CD4-positive, CD25-positive, alpha-beta regulatory T cell (primary cell): ENCODE results near the gene GOT1. TPM values are rescaled to one million over a fixed set of nuclear protein-coding genes. Genes with fewer than 3 reads are reported as not detected.

ENCODE experiments used
- ATAC-seq, 2 donors: fragments of 150-1000 bp; cut with Tn5 transposase; one replicate each; pipeline ENCODE4 v1.10.0; 2021; ENCODE audit warnings: low read depth in 2 of 2, moderate number of reproducible peaks in 2 of 2, moderate library complexity in 1 of 2
- DNase-seq, 3 donors: peaks; one replicate each; pipeline versions ENCODE4 v3.0.0 to v3.0.0-alpha.2; 2012 to 2022; ENCODE audit warnings: mixed read lengths in 1 of 3
- H3K27ac ChIP-seq: one replicate; pipeline ENCODE4 v1.7.0; 2013; ENCODE audit warnings: mild to moderate bottlenecking, low read length; ENCODE audit not compliant: insufficient read depth, poor library complexity, severe bottlenecking
- H3K27me3 ChIP-seq: one replicate; pipeline ENCODE4 v1.7.0; 2013; ENCODE audit warnings: low read length; ENCODE audit not compliant: control insufficient read depth, insufficient read depth
- H3K36me3 ChIP-seq: one replicate; pipeline ENCODE4 v1.7.0; 2013; ENCODE audit warnings: mild to moderate bottlenecking, low read length, moderate library complexity; ENCODE audit not compliant: control insufficient read depth, insufficient read depth
- H3K4me1 ChIP-seq: 2 replicates; pipeline ENCODE4 v1.7.0; 2013; ENCODE audit warnings: mild to moderate bottlenecking, low read length; ENCODE audit not compliant: insufficient read depth, control insufficient read depth, poor library complexity, severe bottlenecking
- H3K4me3 ChIP-seq: one replicate; pipeline ENCODE4 v1.7.0; 2013; ENCODE audit warnings: low read depth, mild to moderate bottlenecking, low read length, moderate library complexity
- H3K9me3 ChIP-seq, 2 experiments: 1 replicate in 1 of 2; 2 replicates in 1 of 2; pipeline ENCODE4 v1.7.0; 2013; ENCODE audit warnings: low read length in 2 of 2, mild to moderate bottlenecking in 1 of 2, moderate library complexity in 1 of 2; ENCODE audit not compliant: control insufficient read depth in 2 of 2
- H3K27ac Mint-ChIP-seq, 3 donors: one replicate each; pipeline ENCODE4 v1.8.0; 2020 to 2022; ENCODE audit warnings: mild to moderate bottlenecking in 3 of 3, mixed read lengths in 3 of 3, moderate library complexity in 2 of 3
- H3K27me3 Mint-ChIP-seq: one replicate; pipeline ENCODE4 v1.8.0; 2022; ENCODE audit warnings: mild to moderate bottlenecking, mixed read lengths
- H3K36me3 Mint-ChIP-seq: one replicate; pipeline ENCODE4 v1.8.0; 2020; ENCODE audit warnings: mixed read lengths
- H3K4me1 Mint-ChIP-seq, 4 donors: one replicate each; pipeline ENCODE4 v1.8.0; 2020 to 2022; ENCODE audit warnings: mixed read lengths in 4 of 4, mild to moderate bottlenecking in 1 of 4
- H3K4me3 Mint-ChIP-seq, 4 donors: one replicate each; pipeline ENCODE4 v1.8.0; 2020 to 2022; ENCODE audit warnings: mild to moderate bottlenecking in 4 of 4, mixed read lengths in 4 of 4, moderate library complexity in 3 of 4
- H3K9me3 Mint-ChIP-seq, 7 donors: one replicate each; pipeline ENCODE4 v1.8.0; 2020 to 2022; ENCODE audit warnings: mixed read lengths in 7 of 7, mild to moderate bottlenecking in 3 of 7, moderate library complexity in 2 of 7
- polyA plus RNA-seq, 4 donors: library from polyadenylated mRNA; unstranded; fragments of 300-500 nt; fragmentation: Illumina TruSeq; gene quantifications; one replicate each; pipeline ENCODE4 v1.2.3, GENCODE V29; 2021
- total RNA-seq: library from RNA; stranded (reverse); gene quantifications from one replicate; pipeline ENCODE4 v1.2.3, GENCODE V29; 2022

Gene GOT1
- total and polyA plus RNA-seq, 5 donors from 2014 or later: 8.4 to 27.5 (median 19.6) TPM

- no peaks in the 10 kb centered on the region for H3K4me1 ChIP-seq
- Mint-ChIP-seq H3K9me3 (no peaks in the 10 kb centered on the region), H3K36me3 (no peaks in the 10 kb centered on the region), H3K4me1 (no peaks in the 10 kb centered on the region), H3K27ac (no peak overlapping the region), H3K27me3 (peaks cover 13% of the 10 kb centered on the region), H3K4me3 (no peak overlapping the region)
- no peak overlapping the region for H3K27ac ChIP-seq
- DNase-seq: no peak
- no peaks in the 10 kb centered on the region for H3K36me3 ChIP-seq
- ATAC-seq: no peak
- peaks cover 25% of the 10 kb centered on the region for H3K27me3 ChIP-seq
- H3K9me3 ChIP-seq: no peaks in the 10 kb centered on the region
- H3K4me3 ChIP-seq: no peak overlapping the region
Measured at GRCh38 chr10:99457813-99458212, 27.4 kb upstream of the GOT1 start.

- no peaks in the 10 kb centered on the region for H3K9me3 ChIP-seq
- no peaks in the 10 kb centered on the region for H3K36me3 Mint-ChIP-seq
- no peak overlapping the region for H3K27ac Mint-ChIP-seq
- no peaks in the 10 kb centered on the region for H3K4me1 ChIP-seq
- ATAC-seq: no peak
- no peak overlapping the region for H3K4me3 Mint-ChIP-seq
- peaks cover 19% of the 10 kb centered on the region for H3K27me3 Mint-ChIP-seq
- no peaks in the 10 kb centered on the region for H3K4me1 Mint-ChIP-seq
- DNase-seq: no peak
- no peaks in the 10 kb centered on the region for H3K9me3 Mint-ChIP-seq
- no peak overlapping the region for H3K27ac ChIP-seq
- H3K27me3 ChIP-seq: peaks cover 27% of the 10 kb centered on the region
- no peak overlapping the region for H3K4me3 ChIP-seq
- H3K36me3 ChIP-seq: no peaks in the 10 kb centered on the region
Measured at GRCh38 chr10:99456931-99457288, 26.5 kb upstream of the GOT1 start.

GRCh38 chr10:99456207-99456930, 25.9 kb upstream of the GOT1 start:
- Histone ChIP-seq H3K27me3 (peaks cover 30% of the 10 kb centered on the region), H3K9me3 (no peaks in the 10 kb centered on the region), H3K4me3 (no peak overlapping the region), H3K4me1 (no peaks in the 10 kb centered on the region), H3K27ac (no peak overlapping the region), H3K36me3 (no peaks in the 10 kb centered on the region)
- no peaks in the 10 kb centered on the region for H3K4me1 Mint-ChIP-seq
- H3K27ac Mint-ChIP-seq: no peak overlapping the region
- H3K9me3 Mint-ChIP-seq: no peaks in the 10 kb centered on the region
- H3K4me3 Mint-ChIP-seq: no peak overlapping the region
- no peak for DNase-seq
- no peaks in the 10 kb centered on the region for H3K36me3 Mint-ChIP-seq
- ATAC-seq: no peak
- H3K27me3 Mint-ChIP-seq: peaks cover 23% of the 10 kb centered on the region

- Mint-ChIP-seq H3K9me3 (peaks cover 0 to 2% (median 0%) of the 10 kb centered on the region in 7 donors), H3K27ac (no peak overlapping the region), H3K4me3 (no peak overlapping the region), H3K4me1 (no peaks in the 10 kb centered on the region), H3K36me3 (no peaks in the 10 kb centered on the region), H3K27me3 (peaks cover 48% of the 10 kb centered on the region)
- H3K4me1 ChIP-seq: no peaks in the 10 kb centered on the region
- peaks cover 33% of the 10 kb centered on the region for H3K27me3 ChIP-seq
- DNase-seq (no peak), ATAC-seq (no peak)
- H3K27ac ChIP-seq: no peak overlapping the region
- no peaks in the 10 kb centered on the region for H3K9me3 ChIP-seq
- no peak overlapping the region for H3K4me3 ChIP-seq
- H3K36me3 ChIP-seq: no peaks in the 10 kb centered on the region
Measured at GRCh38 chr10:99451981-99452380, 21.6 kb upstream of the GOT1 start.

- Histone ChIP-seq H3K4me1 (no peaks in the 10 kb centered on the region), H3K36me3 (no peaks in the 10 kb centered on the region), H3K4me3 (no peak overlapping the region), H3K27me3 (peaks cover 34% of the 10 kb centered on the region), H3K27ac (no peak overlapping the region), H3K9me3 (no peaks in the 10 kb centered on the region)
- Mint-ChIP-seq H3K9me3 (peaks cover 0 to 2% (median 0%) of the 10 kb centered on the region in 7 donors), H3K4me3 (no peak overlapping the region), H3K36me3 (no peaks in the 10 kb centered on the region), H3K27ac (no peak overlapping the region), H3K4me1 (no peaks in the 10 kb centered on the region), H3K27me3 (peaks cover 52% of the 10 kb centered on the region)
- ATAC-seq: no peak
- no peak for DNase-seq
Measured at GRCh38 chr10:99451499-99451788, 21.0 kb upstream of the GOT1 start.

- no peak overlapping the region for H3K4me3 ChIP-seq
- Mint-ChIP-seq H3K9me3 (peaks cover 0 to 2% (median 0%) of the 10 kb centered on the region in 7 donors), H3K4me3 (no peak overlapping the region), H3K27me3 (peaks cover 48% of the 10 kb centered on the region), H3K36me3 (no peaks in the 10 kb centered on the region), H3K27ac (no peak overlapping the region), H3K4me1 (no peaks in the 10 kb centered on the region)
- H3K27ac ChIP-seq: no peak overlapping the region
- no peak for DNase-seq
- no peaks in the 10 kb centered on the region for H3K9me3 ChIP-seq
- H3K4me1 ChIP-seq: no peaks in the 10 kb centered on the region
- H3K27me3 ChIP-seq: peaks cover 33% of the 10 kb centered on the region
- H3K36me3 ChIP-seq: no peaks in the 10 kb centered on the region
- no peak for ATAC-seq
Measured at GRCh38 chr10:99450624-99451498, 20.4 kb upstream of the GOT1 start.

- ATAC-seq: no peak
- Histone ChIP-seq H3K36me3 (no peaks in the 10 kb centered on the region), H3K9me3 (no peaks in the 10 kb centered on the region), H3K27ac (no peak overlapping the region), H3K4me1 (no peaks in the 10 kb centered on the region), H3K4me3 (no peak overlapping the region), H3K27me3 (peaks cover 31% of the 10 kb centered on the region)
- Mint-ChIP-seq H3K4me1 (no peaks in the 10 kb centered on the region), H3K27me3 (peaks cover 48% of the 10 kb centered on the region), H3K27ac (no peak overlapping the region), H3K4me3 (no peak overlapping the region), H3K9me3 (peaks cover 0 to 2% (median 0%) of the 10 kb centered on the region in 7 donors), H3K36me3 (no peaks in the 10 kb centered on the region)
- no peak for DNase-seq
Measured at GRCh38 chr10:99450156-99450555, 19.7 kb upstream of the GOT1 start.

- Histone ChIP-seq H3K27ac (no peak overlapping the region), H3K9me3 (no peaks in the 10 kb centered on the region), H3K4me3 (no peak overlapping the region), H3K36me3 (no peaks in the 10 kb centered on the region), H3K4me1 (no peaks in the 10 kb centered on the region), H3K27me3 (peaks cover 27% of the 10 kb centered on the region)
- Mint-ChIP-seq H3K36me3 (no peaks in the 10 kb centered on the region), H3K27ac (no peak overlapping the region), H3K9me3 (peaks cover 0 to 2% (median 0%) of the 10 kb centered on the region in 7 donors), H3K27me3 (peaks cover 48% of the 10 kb centered on the region), H3K4me1 (no peaks in the 10 kb centered on the region), H3K4me3 (no peak overlapping the region)
- no peak for DNase-seq
- no peak for ATAC-seq
Measured at GRCh38 chr10:99449023-99449422, 18.6 kb upstream of the GOT1 start.
